A673 (cell line): ENCODE data around the gene LRTM1.

Experiments used
- CTCF ChIP-seq: fragments of 300-800, 200-600 bp; sonication (generic); conservative IDR thresholded peaks from 2 replicates; pipeline ENCODE4 v1.5.1; 2017; ENCODE audit warnings: low read depth, mild to moderate bottlenecking, antibody characterized with exemption, low read length, moderate library complexity, mixed read lengths
- EZH2 ChIP-seq: fragments of 200-600 bp; sonication (generic); IDR thresholded peaks from 2 replicates; pipeline ENCODE4 v1.6.1; 2017; ENCODE audit warnings: borderline replicate concordance, low read depth, mild to moderate bottlenecking, mixed read lengths, antibody characterized with exemption, low read length; ENCODE audit not compliant: poor library complexity, severe bottlenecking

GRCh38 chr3:54928046-54928770, at the start of gene LRTM1:
- no peak for TF ChIP-seq CTCF
- TF ChIP-seq EZH2: no peak
